ENCODE data around the gene MRPL32. TPM values are rescaled to one million over a fixed set of nuclear protein-coding genes. Genes with fewer than 3 reads are reported as not detected.
"Not testable (repeated sequence)": the region's sequence is repeated elsewhere in the genome, so short reads cannot be mapped to it uniquely, and the experiment has no call there.

MRPL32 gene
- total RNA-seq (71.9 and 77.0 TPM in 2 replicates), polyA plus RNA-seq (125 and 146 TPM in 2 replicates)

DNA sequence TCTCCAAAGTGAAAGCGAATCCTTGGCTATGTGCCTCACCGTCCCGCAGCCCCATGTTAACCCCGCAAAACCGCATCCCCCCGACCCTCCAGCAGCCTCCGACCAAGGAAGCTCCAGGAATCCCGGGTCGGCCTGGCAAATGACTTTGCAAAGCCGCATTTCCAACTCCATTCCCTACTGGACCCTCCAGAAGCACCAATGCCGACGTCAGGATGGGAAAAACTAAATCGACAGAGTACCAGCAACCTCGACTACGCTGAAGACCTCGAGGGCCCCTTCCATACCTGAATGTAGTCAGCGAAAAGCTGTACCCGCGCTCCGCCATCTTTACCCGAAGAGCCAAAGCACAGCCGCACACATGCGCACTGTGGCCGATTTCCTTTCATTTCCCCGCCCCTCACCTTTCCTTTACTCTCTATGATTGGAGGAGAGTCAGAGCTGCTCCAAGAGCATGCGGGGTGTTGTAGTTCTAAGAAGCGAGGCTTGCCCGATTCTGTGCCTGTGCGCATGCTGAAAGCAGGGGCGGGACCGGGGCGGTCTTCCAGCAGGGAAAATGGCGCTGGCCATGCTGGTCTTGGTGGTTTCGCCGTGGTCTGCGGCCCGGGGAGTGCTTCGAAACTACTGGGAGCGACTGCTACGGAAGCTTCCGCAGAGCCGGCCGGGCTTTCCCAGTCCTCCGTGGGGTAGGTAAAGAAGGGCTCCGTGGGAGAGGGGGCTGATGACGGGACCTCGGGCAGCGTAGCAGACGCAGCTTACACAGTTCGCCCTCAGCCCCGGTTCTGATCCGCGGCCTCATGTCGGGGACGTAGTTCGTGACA lies at the start of gene MRPL32, which contains the start of gene PSMA2:
MRPL32 (plus strand) TSS at position 543 of the 818 bp plus-strand sequence; CDS start at position 554, 11 bp downstream.
PSMA2 (minus strand) TSS at position 341 of the 818 bp plus-strand sequence; CDS start at position 325, 16 bp downstream.
- no peaks in the 10 kb centered on the region for H3K9me3 ChIP-seq (ENCODE audit: low read depth)
- TF ChIP-seq, protein P1, sequence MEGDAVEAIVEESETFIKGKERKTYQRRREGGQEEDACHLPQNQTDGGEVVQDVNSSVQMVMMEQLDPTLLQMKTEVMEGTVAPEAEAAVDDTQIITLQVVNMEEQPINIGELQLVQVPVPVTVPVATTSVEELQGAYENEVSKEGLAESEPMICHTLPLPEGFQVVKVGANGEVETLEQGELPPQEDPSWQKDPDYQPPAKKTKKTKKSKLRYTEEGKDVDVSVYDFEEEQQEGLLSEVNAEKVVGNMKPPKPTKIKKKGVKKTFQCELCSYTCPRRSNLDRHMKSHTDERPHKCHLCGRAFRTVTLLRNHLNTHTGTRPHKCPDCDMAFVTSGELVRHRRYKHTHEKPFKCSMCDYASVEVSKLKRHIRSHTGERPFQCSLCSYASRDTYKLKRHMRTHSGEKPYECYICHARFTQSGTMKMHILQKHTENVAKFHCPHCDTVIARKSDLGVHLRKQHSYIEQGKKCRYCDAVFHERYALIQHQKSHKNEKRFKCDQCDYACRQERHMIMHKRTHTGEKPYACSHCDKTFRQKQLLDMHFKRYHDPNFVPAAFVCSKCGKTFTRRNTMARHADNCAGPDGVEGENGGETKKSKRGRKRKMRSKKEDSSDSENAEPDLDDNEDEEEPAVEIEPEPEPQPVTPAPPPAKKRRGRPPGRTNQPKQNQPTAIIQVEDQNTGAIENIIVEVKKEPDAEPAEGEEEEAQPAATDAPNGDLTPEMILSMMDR (IDR thresholded peaks at IDR 0.05; ENCODE audit: low read depth, low read length): no peak
- H3K27ac ChIP-seq: peak within 1 kb of the TSS; percentile 86

DNA sequence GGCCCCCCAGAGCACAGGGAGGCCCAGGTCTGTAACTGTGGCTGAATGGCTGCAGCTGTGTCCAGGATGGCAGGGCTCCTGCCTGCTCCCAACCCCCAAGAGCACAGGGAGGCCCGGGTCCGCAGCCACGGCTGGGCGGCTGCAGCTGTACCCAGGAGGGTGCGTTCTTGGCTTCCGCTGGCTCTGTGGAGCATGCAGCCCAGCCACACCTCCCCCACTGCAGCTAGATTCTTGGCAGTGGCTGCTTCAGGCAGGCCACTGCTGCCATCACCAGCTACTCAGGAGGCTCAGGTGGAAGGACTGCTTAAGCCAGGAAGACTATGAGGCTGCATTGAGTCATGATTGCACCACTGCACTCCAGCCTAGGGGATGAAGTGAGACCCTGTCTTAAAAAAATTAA lies 48.2 kb upstream of the MRPL32 start:
- Histone ChIP-seq H3K4me3 (no peak overlapping the region), H3K9me3 (ENCODE audit: low read depth) (no peaks in the 10 kb centered on the region), H3K36me3 (no peaks in the 10 kb centered on the region), H3K27me3 (no peaks in the 10 kb centered on the region), H3K27ac (no peak overlapping the region), H3K4me1 (ENCODE audit: low read depth) (peaks cover 8% of the 10 kb centered on the region)
- TF ChIP-seq, protein P1 (IDR thresholded peaks at IDR 0.05; ENCODE audit: low read depth, low read length): no peak
- peak in 1 of 2 donors; percentile 65 for DNase-seq (ENCODE audit: low read depth in 1 of 2, low spot score in 1 of 2)

More for the DNA sequence above, at the start of gene MRPL32, which contains the start of gene PSMA2:
- Histone ChIP-seq H3K4me3 (peak within 1 kb of the TSS; percentile 70), H3K27me3 (no peaks in the 10 kb centered on the region), H3K36me3 (peaks cover 15% of the 10 kb centered on the region), H3K4me1 (ENCODE audit: low read depth) (peaks cover 9% of the 10 kb centered on the region)
- DNase-seq (ENCODE audit: low read depth in 1 of 2, low spot score in 1 of 2): peak; percentile 98

DNA sequence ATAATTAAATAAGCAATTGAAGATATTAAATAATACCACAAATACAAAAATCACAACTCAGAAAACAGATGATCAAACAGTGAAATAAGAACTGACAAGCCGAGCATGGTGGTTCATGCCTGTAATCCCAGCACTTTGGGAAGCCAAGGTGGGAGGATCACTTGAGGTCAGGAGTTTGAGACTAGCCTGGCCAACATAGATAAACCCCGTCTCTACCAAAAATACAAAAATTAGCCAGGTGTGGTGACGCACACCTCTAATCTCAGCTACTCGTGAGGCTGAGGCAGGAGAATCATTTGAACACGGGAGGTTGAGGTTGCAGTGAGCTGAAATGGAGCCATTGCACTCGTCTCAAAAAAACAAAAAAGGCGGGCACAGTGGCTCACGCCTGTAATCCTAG lies 47.0 kb upstream of the MRPL32 start:
- not testable (repeated sequence) for H3K27me3 ChIP-seq; DNase-seq (ENCODE audit: low read depth in 1 of 2, low spot score in 1 of 2); H3K4me3 ChIP-seq; H3K36me3 ChIP-seq; H3K9me3 ChIP-seq (ENCODE audit: low read depth); H3K27ac ChIP-seq
- peaks cover 17% of the 10 kb centered on the region for H3K4me1 ChIP-seq (ENCODE audit: low read depth)

DNA sequence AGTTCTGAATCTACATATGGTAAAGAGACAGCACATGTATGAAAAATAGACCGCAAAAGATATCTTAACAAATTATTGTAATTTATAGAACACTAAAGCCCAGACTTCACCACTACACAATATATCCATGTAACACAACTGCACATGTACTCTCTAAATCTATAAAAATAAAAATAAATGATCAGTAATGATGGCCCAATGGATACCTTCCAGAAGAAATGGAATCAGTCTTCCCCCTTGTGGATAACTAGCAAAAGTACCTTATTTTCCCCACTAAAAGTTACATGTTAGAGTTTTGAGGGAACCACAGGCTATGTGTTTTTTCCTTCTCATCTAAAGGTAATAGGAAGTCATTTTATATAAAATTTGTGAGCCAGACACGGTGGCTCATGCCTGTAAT lies 46.0 kb upstream of the MRPL32 start:
- Histone ChIP-seq H3K4me3 (no peak overlapping the region), H3K4me1 (ENCODE audit: low read depth) (peaks cover 17% of the 10 kb centered on the region), H3K36me3 (no peaks in the 10 kb centered on the region), H3K27ac (no peak overlapping the region), H3K9me3 (ENCODE audit: low read depth) (no peaks in the 10 kb centered on the region), H3K27me3 (no peaks in the 10 kb centered on the region)
- TF ChIP-seq, protein P1 (IDR thresholded peaks at IDR 0.05; ENCODE audit: low read depth, low read length): peak; percentile 41
- peak in 1 of 2 donors; percentile 30 for DNase-seq (ENCODE audit: low read depth in 1 of 2, low spot score in 1 of 2)

DNA sequence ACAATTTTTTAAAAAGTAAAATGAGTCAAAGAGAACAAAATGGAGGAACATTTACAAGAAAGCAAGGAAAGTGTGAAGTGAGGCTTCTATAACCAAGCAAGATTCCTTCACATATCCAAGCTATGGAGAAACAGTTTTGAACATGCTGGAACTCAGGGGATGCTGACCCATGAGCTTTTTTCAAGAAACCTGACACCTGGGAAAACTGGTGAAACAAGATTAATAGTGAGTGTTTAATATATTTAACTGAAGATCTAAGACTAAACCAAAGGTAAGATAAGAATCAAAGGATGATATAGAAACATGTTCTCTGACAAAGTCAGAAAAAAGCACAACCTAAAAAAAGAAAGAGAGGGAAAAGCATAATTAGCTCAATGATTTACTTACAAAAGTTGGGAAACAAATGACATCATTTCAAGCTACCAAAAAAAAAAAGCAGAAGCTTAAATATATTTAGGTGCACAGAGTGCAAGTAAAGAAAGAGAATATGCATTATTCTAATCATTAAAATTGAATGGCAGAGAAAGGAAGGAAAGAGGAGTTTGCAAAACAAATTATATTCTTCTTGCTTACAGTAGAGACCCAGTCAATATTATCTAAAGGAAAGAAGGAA lies 45.2 kb upstream of the MRPL32 start:
- TF ChIP-seq, protein P1 (IDR thresholded peaks at IDR 0.05; ENCODE audit: low read depth, low read length): no peak
- H3K4me3 ChIP-seq: peak overlapping the region; percentile 24
- DNase-seq (ENCODE audit: low read depth in 1 of 2, low spot score in 1 of 2): no peak
- H3K27me3 ChIP-seq: no peaks in the 10 kb centered on the region
- H3K9me3 ChIP-seq (ENCODE audit: low read depth): no peaks in the 10 kb centered on the region
- H3K36me3 ChIP-seq: no peaks in the 10 kb centered on the region
- H3K4me1 ChIP-seq (ENCODE audit: low read depth): peaks cover 17% of the 10 kb centered on the region
- peak overlapping the region; percentile 70 for H3K27ac ChIP-seq

Measured in cardiac muscle cell (in vitro differentiated cells and primary cell).